Mesothelial cell of epicardium (in vitro differentiated cells): ENCODE measurements around the gene BRMS1. TPM values are rescaled to one million over a fixed set of nuclear protein-coding genes. Genes with fewer than 3 reads are reported as not detected.

Experiments used
- DNase-seq, 2 experiments: peaks; one replicate each; pipeline ENCODE4 v3.0.0; 2021; ENCODE audit warnings: low spot score in 2 of 2; ENCODE audit not compliant: unreplicated experiment in 2 of 2
- H3K27ac Mint-ChIP-seq: 2 replicates; pipeline ENCODE4 v1.8.0; 2021; ENCODE audit warnings: mixed read lengths
- H3K27me3 Mint-ChIP-seq: 2 replicates; pipeline ENCODE4 v1.8.0; 2021; ENCODE audit warnings: low read depth, mixed read lengths
- H3K36me3 Mint-ChIP-seq: 2 replicates; pipeline ENCODE4 v1.8.0; 2021; ENCODE audit warnings: mixed read lengths
- H3K4me1 Mint-ChIP-seq: 2 replicates; pipeline ENCODE4 v1.8.0; 2021; ENCODE audit warnings: mixed read lengths
- H3K4me3 Mint-ChIP-seq: 2 replicates; pipeline ENCODE4 v1.8.0; 2021; ENCODE audit warnings: mild to moderate bottlenecking, moderate library complexity, mixed read lengths
- H3K9me3 Mint-ChIP-seq: 2 replicates; pipeline ENCODE4 v1.8.0; 2021; ENCODE audit warnings: mixed read lengths
- CTCF ChIP-seq: fragments of 200-600 bp; sonication (generic); IDR thresholded peaks from one replicate; pipeline ENCODE4 v1.5.0; 2021; ENCODE audit warnings: antibody characterized with exemption; ENCODE audit not compliant: unreplicated experiment
- total RNA-seq: library from RNA; stranded (reverse); gene quantifications from 3 replicates; pipeline ENCODE4 v1.2.1, GENCODE V29; 2021

BRMS1 gene
- total RNA-seq, 1 donor from 2014 or later: 25.0 TPM

DNA sequence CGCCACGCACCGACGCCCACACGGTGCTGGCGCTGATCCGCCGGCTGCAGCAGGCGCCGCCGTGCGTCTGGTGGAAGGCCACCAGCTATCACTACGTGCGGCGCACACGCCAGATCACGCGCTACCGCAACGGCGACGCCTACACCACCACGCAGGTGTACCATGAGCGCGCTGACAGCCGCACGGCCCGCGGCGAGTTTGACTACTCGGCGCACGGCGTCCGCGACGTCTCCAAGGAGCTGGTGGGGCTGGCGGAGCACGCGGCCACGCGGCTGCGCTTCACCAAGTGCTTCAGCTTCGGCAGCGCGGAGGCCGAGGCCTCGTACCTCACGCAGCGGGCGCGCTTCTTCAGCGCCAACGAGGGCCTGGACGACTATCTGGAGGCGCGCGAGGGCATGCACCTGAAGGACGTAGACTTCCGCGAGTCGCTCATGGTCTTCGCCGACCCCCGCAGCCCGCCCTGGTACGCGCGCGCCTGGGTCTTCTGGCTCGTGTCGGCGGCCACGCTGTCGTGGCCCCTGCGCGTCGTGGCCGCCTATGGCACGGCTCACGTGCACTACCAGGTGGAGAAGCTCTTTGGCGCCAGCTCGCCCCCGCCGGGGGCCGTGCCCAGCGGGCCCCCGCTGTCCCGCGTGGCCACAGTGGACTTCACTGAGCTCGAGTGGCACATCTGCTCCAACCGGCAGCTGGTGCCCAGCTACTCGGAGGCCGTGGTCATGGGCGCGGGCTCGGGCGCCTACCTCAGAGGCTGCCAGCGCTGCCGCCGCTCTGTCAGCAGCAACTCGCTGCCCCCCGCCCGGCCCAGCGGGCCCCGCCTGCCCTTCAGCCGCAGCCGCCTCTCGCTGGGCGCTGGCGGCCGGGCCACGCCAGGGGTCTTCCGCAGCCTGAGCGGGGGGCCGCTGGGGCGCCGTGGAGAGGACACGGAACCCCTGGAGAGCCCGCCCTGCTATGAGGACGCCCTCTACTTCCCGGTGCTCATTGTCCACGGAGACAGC, 50.0 kb downstream of the BRMS1 start:
- DNase-seq: no peak
- Mint-ChIP-seq H3K4me3 (no peak overlapping the region), H3K4me1 (peaks cover 14% of the 10 kb centered on the region), H3K9me3 (no peaks in the 10 kb centered on the region), H3K36me3 (no peaks in the 10 kb centered on the region), H3K27ac (no peak overlapping the region), H3K27me3 (peaks cover 54% of the 10 kb centered on the region)
- TF ChIP-seq CTCF: no peak

DNA sequence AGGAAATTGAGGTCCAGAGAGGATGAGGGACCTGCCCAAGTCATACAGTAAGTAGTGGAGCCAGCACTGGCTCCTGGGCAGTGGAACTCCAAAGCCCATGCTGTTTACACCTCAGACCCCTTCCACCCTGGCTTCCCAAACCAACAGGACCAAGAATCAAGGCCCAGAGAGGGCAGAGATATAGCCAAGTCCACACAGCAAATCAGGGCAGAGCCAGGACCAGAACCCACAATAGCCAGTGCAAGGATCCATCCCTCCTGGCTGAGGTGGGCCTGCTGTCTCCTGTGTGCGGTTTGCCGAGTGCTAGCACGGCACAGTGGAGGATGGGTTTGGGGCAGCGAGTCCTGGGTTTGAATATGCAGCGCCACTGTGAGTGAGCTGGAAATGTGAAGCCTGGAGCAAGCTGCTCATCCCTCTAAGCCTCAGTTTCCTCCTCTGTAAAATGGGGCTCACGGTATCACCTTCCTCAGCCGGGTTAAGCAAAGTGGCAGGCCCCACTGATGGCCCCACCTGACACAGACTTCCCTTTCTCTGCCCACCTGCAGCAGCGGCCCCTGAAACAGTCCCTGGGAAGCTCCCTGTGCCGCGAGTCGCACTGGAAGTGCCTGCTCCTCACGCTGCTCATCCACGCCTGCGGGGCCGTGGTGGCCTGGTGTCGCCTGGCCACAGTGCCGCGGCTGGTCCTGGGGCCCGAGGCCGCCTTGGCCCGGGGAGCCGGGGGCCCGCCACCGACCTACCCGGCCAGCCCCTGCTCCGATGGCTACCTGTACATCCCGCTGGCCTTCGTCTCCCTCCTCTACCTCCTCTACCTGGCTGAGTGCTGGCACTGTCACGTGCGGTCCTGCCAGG, 50.9 kb downstream of the BRMS1 start:
- H3K9me3 Mint-ChIP-seq: no peaks in the 10 kb centered on the region
- peaks cover 23% of the 10 kb centered on the region for H3K4me1 Mint-ChIP-seq
- TF ChIP-seq CTCF: no peak
- no peak for DNase-seq
- peaks cover 60% of the 10 kb centered on the region for H3K27me3 Mint-ChIP-seq
- no peak overlapping the region for H3K4me3 Mint-ChIP-seq
- no peak overlapping the region for H3K27ac Mint-ChIP-seq
- no peaks in the 10 kb centered on the region for H3K36me3 Mint-ChIP-seq

- no peak for TF ChIP-seq CTCF
- H3K36me3 Mint-ChIP-seq: no peaks in the 10 kb centered on the region
- H3K9me3 Mint-ChIP-seq: no peaks in the 10 kb centered on the region
- no peak overlapping the region for H3K27ac Mint-ChIP-seq
- no peak for DNase-seq
- peaks cover 25% of the 10 kb centered on the region for H3K4me1 Mint-ChIP-seq
- peaks cover 59% of the 10 kb centered on the region for H3K27me3 Mint-ChIP-seq
- peak overlapping the region; percentile 2 for H3K4me3 Mint-ChIP-seq
Observed at GRCh38 chr11:66293352-66293751, 51.6 kb downstream of the BRMS1 start.

DNA sequence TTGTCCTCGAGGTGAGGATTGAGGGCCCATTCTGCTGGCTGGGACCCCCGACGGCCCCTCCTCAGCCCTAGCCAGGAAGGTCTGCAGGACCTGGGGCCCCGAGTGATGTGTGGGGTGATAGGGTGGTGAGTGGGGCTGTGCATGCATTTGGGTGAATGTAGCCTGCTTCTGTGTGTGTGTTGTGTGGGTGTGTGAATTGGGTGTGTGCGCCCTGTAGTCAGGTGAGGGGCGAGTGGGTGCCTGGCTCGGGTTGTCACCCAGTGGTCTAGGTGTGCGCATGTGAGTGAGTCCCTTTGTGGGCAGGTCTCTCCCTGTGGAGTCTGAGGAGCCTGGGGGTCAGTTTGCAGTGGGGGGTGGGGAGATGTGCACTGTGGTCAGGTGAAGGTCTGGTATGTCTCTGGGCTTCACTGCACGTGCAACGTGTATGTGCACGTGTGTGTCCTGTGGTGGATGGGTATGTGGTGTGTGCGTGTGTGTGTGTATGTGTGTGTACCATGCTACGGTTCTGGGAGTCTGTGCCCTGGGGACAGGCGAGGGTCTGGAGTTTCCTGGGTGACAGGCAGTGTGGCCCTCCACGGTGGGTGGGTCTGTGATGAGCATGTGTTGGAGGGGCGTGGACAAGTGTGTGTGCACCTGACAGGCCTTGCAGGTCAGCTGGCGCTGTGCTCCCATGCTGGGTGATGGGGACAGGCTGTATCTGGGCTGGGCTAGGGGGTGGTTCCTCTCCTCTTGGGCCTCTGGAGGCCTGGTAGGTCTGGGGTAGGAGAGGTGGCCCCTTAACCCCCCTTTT, 52.2 kb downstream of the BRMS1 start:
- Mint-ChIP-seq H3K4me3 (peak overlapping the region; percentile 47), H3K27ac (no peak overlapping the region), H3K27me3 (peaks cover 56% of the 10 kb centered on the region), H3K36me3 (no peaks in the 10 kb centered on the region), H3K4me1 (peaks cover 29% of the 10 kb centered on the region), H3K9me3 (no peaks in the 10 kb centered on the region)
- no peak for DNase-seq
- TF ChIP-seq CTCF: no peak

DNA sequence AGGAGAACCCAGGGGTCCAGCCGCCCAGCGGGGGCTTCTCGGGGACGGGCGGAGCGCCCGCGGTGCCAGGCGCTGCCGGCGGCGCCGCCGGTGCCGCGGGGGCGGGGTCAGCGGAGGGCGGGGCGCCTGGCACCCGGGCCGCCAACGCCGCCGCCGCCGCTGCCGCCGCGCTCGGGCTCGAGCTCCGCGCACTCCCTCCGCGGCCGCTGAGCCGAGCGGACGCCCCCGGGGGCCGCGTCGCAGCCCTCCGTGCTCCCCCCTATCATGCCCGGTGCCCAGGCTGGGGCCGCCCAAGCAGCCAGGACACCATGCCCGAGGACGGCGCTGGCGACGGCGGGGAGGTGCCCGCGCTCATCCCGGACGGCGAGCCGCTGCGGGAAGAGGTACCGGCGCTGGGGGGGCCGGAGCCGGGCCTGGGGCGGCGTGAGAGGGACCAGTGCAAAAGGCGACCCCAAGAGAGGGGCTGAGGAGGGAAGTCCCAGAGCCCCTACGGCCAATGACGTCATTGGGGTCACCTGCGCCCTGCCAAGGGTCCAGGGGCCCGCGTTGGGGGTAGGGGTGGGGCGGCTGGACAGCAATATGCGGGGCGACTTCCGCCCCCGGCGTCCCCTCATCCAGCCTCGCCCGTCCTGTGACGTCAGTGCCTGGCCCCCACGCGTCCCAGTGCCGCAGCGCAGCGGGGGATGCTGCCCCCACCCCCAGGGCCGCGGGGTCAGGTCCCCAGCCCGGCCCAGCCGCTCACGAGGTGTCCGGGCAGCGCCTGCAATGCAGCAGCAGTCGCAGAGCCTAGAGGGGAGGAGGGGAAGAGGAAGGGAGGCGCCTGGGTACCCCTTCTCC, 53.0 kb downstream of the BRMS1 start, which contains the start of gene TMEM151A:
TMEM151A (plus strand) TSS at position 189 of the 837 bp plus-strand sequence; CDS start at position 309, 120 bp downstream.
- H3K27ac Mint-ChIP-seq: no peak within 1 kb of the TSS
- no peaks in the 10 kb centered on the region for H3K9me3 Mint-ChIP-seq
- H3K4me3 Mint-ChIP-seq: peak within 1 kb of the TSS; percentile 83
- TF ChIP-seq CTCF: no peak
- peaks cover 50% of the 10 kb centered on the region for H3K27me3 Mint-ChIP-seq
- no peaks in the 10 kb centered on the region for H3K36me3 Mint-ChIP-seq
- H3K4me1 Mint-ChIP-seq: peaks cover 32% of the 10 kb centered on the region
- no peak for DNase-seq
